ENCODE data around the gene PTPRU. TPM values are rescaled to one million over a fixed set of nuclear protein-coding genes. Genes with fewer than 3 reads are reported as not detected.
"Not testable (repeated sequence)": the region's sequence is repeated elsewhere in the genome, so short reads cannot be mapped to it uniquely, and the experiment has no call there.

The PTPRU gene
- total RNA-seq, 4 donors from 2014 or later = 15.0 to 46.7 (median 29.0) TPM

DNA sequence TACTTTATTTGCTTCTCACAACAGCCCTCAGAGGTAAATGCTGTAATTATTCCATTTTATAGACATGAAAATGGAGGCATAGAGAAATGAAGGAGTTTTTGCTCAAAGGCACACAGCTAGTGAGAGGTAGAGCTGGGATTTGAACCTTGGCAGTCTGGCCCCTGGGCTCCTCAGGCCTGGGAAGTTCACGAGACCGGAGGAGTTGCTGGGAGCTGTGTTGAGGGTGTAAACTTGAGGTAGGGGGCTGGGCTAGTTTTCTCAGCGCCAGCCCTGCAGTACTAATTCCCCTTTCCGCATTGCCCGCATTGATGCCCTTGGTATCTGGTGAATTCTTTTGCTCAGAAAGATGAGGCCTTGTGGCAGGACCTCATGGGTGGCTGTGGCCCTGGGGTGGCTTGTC lies 73.3 kb downstream of the PTPRU start:
- H3K4me1 ChIP-seq = no peaks in the 10 kb centered on the region
- TF ChIP-seq POLR2A (IDR thresholded peaks at IDR 0.05) (no peak), POLR2AphosphoS5 (IDR thresholded peaks at IDR 0.05) (no peak), EP300 (IDR thresholded peaks at IDR 0.05) (no peak)
- TF ChIP-seq, protein P1, sequence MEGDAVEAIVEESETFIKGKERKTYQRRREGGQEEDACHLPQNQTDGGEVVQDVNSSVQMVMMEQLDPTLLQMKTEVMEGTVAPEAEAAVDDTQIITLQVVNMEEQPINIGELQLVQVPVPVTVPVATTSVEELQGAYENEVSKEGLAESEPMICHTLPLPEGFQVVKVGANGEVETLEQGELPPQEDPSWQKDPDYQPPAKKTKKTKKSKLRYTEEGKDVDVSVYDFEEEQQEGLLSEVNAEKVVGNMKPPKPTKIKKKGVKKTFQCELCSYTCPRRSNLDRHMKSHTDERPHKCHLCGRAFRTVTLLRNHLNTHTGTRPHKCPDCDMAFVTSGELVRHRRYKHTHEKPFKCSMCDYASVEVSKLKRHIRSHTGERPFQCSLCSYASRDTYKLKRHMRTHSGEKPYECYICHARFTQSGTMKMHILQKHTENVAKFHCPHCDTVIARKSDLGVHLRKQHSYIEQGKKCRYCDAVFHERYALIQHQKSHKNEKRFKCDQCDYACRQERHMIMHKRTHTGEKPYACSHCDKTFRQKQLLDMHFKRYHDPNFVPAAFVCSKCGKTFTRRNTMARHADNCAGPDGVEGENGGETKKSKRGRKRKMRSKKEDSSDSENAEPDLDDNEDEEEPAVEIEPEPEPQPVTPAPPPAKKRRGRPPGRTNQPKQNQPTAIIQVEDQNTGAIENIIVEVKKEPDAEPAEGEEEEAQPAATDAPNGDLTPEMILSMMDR (IDR thresholded peaks at IDR 0.05) = no peak
- H3K27ac ChIP-seq = no peak overlapping the region
- DNase-seq (ENCODE audit: low spot score in 2 of 2) = no peak
- WGBS = 90% methylated on average over 5 of the region's 5 CpGs
- H3K9me3 ChIP-seq = no peaks in the 10 kb centered on the region
- H3K4me3 ChIP-seq = no peak overlapping the region
- H3K36me3 ChIP-seq = peaks cover 18% of the 10 kb centered on the region
- no peaks in the 10 kb centered on the region for H3K27me3 ChIP-seq

DNA sequence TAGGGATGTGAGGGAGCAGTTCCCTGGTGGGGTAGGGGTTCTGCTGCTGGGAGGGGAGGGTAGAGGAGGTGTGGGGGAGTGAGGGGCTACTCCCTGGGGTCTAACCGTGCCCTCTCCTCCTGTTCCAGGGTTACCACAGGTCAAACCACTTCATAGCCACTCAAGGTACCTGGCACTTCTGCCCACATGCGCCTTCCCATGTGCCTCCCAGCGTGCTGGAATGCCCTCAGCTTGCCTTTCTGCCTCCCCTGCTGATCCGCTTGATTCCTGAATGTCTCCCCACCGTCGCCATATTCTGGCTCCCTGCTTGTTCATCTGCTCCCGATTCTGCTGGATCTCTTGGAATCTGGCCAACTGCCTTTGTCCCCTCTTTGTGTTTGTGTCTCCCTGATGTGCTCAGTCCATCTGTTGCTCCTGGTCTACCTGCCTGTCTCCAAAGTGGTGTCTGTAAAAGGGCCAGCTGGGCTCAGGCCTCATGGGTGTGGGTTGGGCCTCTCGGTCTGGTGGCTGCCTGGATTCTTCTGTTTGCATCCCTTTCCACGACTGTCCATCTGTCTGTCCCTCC lies 74.4 kb downstream of the PTPRU start:
- no peak for DNase-seq (ENCODE audit: low spot score in 2 of 2)
- Histone ChIP-seq H3K4me3 (no peak overlapping the region), H3K9me3 (no peaks in the 10 kb centered on the region), H3K27me3 (no peaks in the 10 kb centered on the region), H3K4me1 (no peaks in the 10 kb centered on the region), H3K27ac (no peak overlapping the region), H3K36me3 (peaks cover 17% of the 10 kb centered on the region)
- TF ChIP-seq POLR2A (IDR thresholded peaks at IDR 0.05) (no peak), EP300 (IDR thresholded peaks at IDR 0.05) (no peak), POLR2AphosphoS5 (IDR thresholded peaks at IDR 0.05) (no peak)
- 92% methylated on average over 9 of the region's 9 CpGs for WGBS

DNA sequence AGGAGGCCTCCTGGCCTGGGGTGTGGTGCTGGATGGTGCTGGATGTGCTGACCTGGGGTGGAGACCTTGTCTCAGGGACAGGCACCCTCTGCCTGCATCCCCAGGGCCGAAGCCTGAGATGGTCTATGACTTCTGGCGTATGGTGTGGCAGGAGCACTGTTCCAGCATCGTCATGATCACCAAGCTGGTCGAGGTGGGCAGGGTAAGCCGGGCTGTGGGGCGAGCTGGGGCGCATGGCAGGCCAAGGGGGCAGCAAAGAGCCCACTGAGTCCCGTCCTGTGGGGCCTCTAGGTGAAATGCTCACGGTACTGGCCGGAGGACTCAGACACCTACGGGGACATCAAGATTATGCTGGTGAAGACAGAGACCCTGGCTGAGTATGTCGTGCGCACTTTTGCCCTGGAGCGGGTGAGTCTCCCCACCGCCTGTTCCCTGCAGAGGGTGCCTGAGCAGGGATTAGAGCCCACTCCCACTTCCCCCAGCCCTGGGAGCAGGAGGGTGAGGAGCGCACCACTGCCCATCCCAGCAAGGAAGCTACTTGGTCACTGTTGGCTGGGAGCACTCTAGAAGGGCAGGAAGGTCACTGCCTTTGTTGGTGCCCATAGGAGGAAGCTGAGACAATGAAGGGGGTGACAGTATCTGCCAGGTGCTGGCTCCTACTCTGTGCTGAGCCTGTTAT lies 75.2 kb downstream of the PTPRU start:
- Histone ChIP-seq H3K4me3 (no peak overlapping the region), H3K27me3 (no peaks in the 10 kb centered on the region), H3K4me1 (no peaks in the 10 kb centered on the region), H3K36me3 (peaks cover 21% of the 10 kb centered on the region), H3K9me3 (no peaks in the 10 kb centered on the region), H3K27ac (no peak overlapping the region)
- WGBS = 100% methylated on average over 2 of the region's 16 CpGs
- no peak for DNase-seq (ENCODE audit: low spot score in 2 of 2)
- no peak for TF ChIP-seq POLR2AphosphoS5 (IDR thresholded peaks at IDR 0.05)
- no peak for TF ChIP-seq EP300 (IDR thresholded peaks at IDR 0.05)
- no peak for TF ChIP-seq POLR2A (IDR thresholded peaks at IDR 0.05)
- TF ChIP-seq, protein P1 (IDR thresholded peaks at IDR 0.05) = no peak

DNA sequence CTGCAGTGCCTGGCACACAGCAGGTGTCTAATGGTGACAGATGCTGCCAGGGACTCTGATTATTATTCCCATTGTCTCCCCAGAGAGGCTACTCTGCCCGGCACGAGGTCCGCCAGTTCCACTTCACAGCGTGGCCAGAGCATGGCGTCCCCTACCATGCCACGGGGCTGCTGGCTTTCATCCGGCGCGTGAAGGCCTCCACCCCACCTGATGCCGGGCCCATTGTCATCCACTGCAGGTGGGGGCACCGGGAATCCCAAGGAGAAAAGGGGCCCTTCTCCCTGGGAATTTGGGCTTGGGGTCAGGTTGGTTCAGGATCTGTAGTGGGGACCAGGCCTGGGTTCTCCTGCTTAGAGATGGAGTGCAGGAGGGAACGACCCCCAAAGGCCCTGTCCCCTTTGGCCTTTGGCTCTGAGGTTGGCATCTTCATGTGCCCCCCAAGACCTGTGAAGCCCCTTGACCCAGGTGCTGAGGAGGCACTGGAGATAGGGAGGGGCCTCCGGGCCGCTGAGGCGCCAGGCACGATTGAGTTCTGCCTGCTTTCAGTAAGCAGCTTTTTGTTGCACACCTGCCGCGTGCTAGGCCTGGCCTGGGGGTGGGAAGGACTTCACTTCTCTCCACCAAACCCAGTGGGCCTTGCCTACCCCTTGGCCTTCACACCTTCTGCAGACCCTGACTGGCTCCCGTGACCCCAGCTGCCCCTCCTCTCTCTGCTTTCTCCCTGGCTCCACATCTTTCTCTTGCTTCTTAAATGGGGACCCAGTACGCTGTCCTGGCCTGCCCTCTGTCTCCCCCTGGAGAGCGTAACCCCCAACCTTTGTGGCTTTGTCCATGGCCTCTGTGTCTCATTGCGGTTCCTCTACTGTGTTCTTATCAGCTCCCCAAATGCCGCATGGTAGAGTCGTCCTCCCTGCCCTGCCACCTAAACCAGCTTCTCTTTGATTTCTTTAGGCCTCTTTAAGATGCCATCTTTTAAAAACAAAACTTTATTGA lies 76.4 kb downstream of the PTPRU start:
- H3K4me3 ChIP-seq = no peak overlapping the region
- WGBS = 93% methylated on average over 11 of the region's 24 CpGs
- peaks cover 22% of the 10 kb centered on the region for H3K36me3 ChIP-seq
- no peaks in the 10 kb centered on the region for H3K4me1 ChIP-seq
- TF ChIP-seq POLR2A (IDR thresholded peaks at IDR 0.05) (no peak), POLR2AphosphoS5 (IDR thresholded peaks at IDR 0.05) (no peak), EP300 (IDR thresholded peaks at IDR 0.05) (no peak)
- TF ChIP-seq, protein P1 (IDR thresholded peaks at IDR 0.05) = no peak
- H3K27me3 ChIP-seq = no peaks in the 10 kb centered on the region
- H3K27ac ChIP-seq = no peak overlapping the region
- DNase-seq (ENCODE audit: low spot score in 2 of 2) = peak in 1 of 2 donors; percentile 67
- H3K9me3 ChIP-seq = no peaks in the 10 kb centered on the region

DNA sequence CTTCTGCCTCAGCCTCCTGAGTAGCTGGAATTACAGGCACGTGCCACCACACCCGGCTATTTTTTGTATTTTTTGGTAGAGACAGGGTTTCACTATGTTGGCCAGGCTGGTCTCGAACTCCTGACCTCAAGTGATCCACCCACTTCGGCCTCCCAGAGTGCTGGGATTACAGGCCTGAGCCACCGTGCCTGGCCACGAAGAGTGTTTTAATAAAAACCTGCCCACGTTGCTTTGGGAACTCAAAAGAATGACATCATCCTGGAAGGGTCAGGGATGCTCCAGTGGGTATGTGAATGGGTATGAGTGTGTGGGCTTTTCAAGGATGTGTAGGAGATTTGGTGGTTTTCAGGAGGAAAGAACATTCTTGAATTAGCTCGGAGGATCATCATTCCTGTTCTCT lies 78.4 kb downstream of the PTPRU start:
- not testable (repeated sequence) for DNase-seq (ENCODE audit: low spot score in 2 of 2)
- 85% methylated on average over 8 of the region's 8 CpGs for WGBS

DNA sequence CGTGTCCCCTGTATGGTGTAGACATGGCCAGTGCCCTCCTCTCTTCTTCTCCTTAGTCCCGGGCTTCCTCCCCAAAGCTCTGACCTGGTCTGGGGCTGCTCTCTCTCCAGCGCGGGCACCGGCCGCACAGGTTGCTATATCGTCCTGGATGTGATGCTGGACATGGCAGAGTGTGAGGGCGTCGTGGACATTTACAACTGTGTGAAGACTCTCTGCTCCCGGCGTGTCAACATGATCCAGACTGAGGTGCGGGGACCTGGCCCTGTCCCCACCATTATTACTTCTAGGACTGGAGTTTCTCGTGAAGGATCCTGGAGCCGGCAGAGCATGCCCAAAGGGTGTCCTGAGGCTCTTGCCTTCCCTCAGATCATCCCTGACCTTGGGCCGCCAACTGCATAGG lies 78.9 kb downstream of the PTPRU start:
- Histone ChIP-seq H3K27me3 (no peaks in the 10 kb centered on the region), H3K4me3 (no peak overlapping the region), H3K27ac (no peak overlapping the region), H3K4me1 (no peaks in the 10 kb centered on the region), H3K36me3 (peaks cover 24% of the 10 kb centered on the region), H3K9me3 (no peaks in the 10 kb centered on the region)
- DNase-seq (ENCODE audit: low spot score in 2 of 2) = peak in 1 of 2 donors; percentile 71
- 98% methylated on average over 7 of the region's 15 CpGs for WGBS
- TF ChIP-seq POLR2AphosphoS5 (IDR thresholded peaks at IDR 0.05) (no peak), POLR2A (IDR thresholded peaks at IDR 0.05) (no peak), EP300 (IDR thresholded peaks at IDR 0.05) (no peak)
- TF ChIP-seq, protein P1 (IDR thresholded peaks at IDR 0.05) = no peak

More for the DNA sequence above, 78.4 kb downstream of the PTPRU start:
- H3K36me3 ChIP-seq = peaks cover 24% of the 10 kb centered on the region
- not testable (repeated sequence) for H3K4me3 ChIP-seq, H3K4me1 ChIP-seq, H3K9me3 ChIP-seq, H3K27me3 ChIP-seq, H3K27ac ChIP-seq

Data from suprapubic skin (tissue), 4 donors.